Measurements from ENCODE around the gene LRRC56.

- TF ChIP-seq CTCF (IDR thresholded peaks at IDR 0.05), result no peak
- no peak for TF ChIP-seq POLR2A (IDR thresholded peaks at IDR 0.05)
These were observed 29.4 kb upstream of the LRRC56 start for GRCh38 chr11:507727-508515.

Data from heart left ventricle (tissue), 13 donors.